Brain microvascular endothelial cell (primary cell): ENCODE results near the gene LGR4.

Experiments
- DNase-seq: peaks from one replicate; pipeline ENCODE4 v3.0.0-alpha.2; 2020
- H3K27ac ChIP-seq: fragments of 250-450 bp; sonication (Bioruptor Pico); 2 replicates; pipeline ENCODE4 v1.5.1; 2020; ENCODE audit warnings: mild to moderate bottlenecking, moderate library complexity
- H3K27me3 ChIP-seq: fragments of 250-450 bp; sonication (Bioruptor Pico); replicated peaks from 2 replicates; pipeline ENCODE4 v1.5.1; 2020; ENCODE audit warnings: mild to moderate bottlenecking
- H3K36me3 ChIP-seq: fragments of 250-450 bp; sonication (Bioruptor Pico); replicated peaks from 2 replicates; pipeline ENCODE4 v1.5.1; 2020; ENCODE audit warnings: mild to moderate bottlenecking
- H3K4me3 ChIP-seq: 2 replicates; pipeline ENCODE4 v1.5.1; 2011; ENCODE audit warnings: low read depth, mild to moderate bottlenecking, control low read depth, low read length, moderate library complexity
- CTCF ChIP-seq: IDR thresholded peaks from 2 replicates; pipeline ENCODE4 v1.5.1; 2011; ENCODE audit warnings: low read depth, mild to moderate bottlenecking, moderate library complexity, low read length, control low read depth, inconsistent platforms; ENCODE audit errors: missing control alignments
- in situ Hi-C: cut with HindIII; loops from 2 replicates; pipeline ENCODE4 v1.10.0; 2017; ENCODE audit warnings: low sequenced_read_pairs, low pct_ligation_motif_present

Gene LGR4

GRCh38 chr11:27361649-27362431 is 110.8 kb downstream of the LGR4 start:
- in situ Hi-C loops = no loop called here
- TF ChIP-seq CTCF = no peak
- H3K36me3 ChIP-seq = no peaks in the 10 kb centered on the region
- H3K4me3 ChIP-seq = peak overlapping the region; percentile 86
- no peak overlapping the region for H3K27ac ChIP-seq
- DNase-seq = no peak
- no peaks in the 10 kb centered on the region for H3K27me3 ChIP-seq

GRCh38 chr11:27358296-27358695 is 114.3 kb downstream of the LGR4 start:
- Histone ChIP-seq H3K27ac (no peak overlapping the region), H3K4me3 (no peak overlapping the region), H3K36me3 (no peaks in the 10 kb centered on the region), H3K27me3 (no peaks in the 10 kb centered on the region)
- TF ChIP-seq CTCF = no peak
- DNase-seq = no peak
- in situ Hi-C loops = no loop called here

GRCh38 chr11:27357250-27357649 is 115.3 kb downstream of the LGR4 start:
- no peak for TF ChIP-seq CTCF

GRCh38 chr11:27356624-27357222 is 115.9 kb downstream of the LGR4 start:
- H3K27ac ChIP-seq = no peak overlapping the region
- TF ChIP-seq CTCF = no peak
- no peaks in the 10 kb centered on the region for H3K27me3 ChIP-seq
- H3K36me3 ChIP-seq = no peaks in the 10 kb centered on the region
- in situ Hi-C loops = no loop called here
- H3K4me3 ChIP-seq = no peak overlapping the region
- no peak for DNase-seq

More at GRCh38 chr11:27357250-27357649, 115.3 kb downstream of the LGR4 start:
- Histone ChIP-seq H3K4me3 (no peak overlapping the region), H3K27ac (no peak overlapping the region), H3K36me3 (no peaks in the 10 kb centered on the region), H3K27me3 (no peaks in the 10 kb centered on the region)
- in situ Hi-C loops = no loop called here
- DNase-seq = no peak

GRCh38 chr11:27355575-27356104 is 117.0 kb downstream of the LGR4 start:
- no peak overlapping the region for H3K4me3 ChIP-seq
- no peak for DNase-seq
- H3K27me3 ChIP-seq = no peaks in the 10 kb centered on the region
- no peaks in the 10 kb centered on the region for H3K36me3 ChIP-seq
- in situ Hi-C loops = no loop called here
- no peak for TF ChIP-seq CTCF
- no peak overlapping the region for H3K27ac ChIP-seq
